A673 (cell line): Measurements from ENCODE around the gene ANAPC10.

Experiments used
- EZH2 ChIP-seq: fragments of 200-600 bp; sonication (generic); IDR thresholded peaks from 2 replicates; pipeline ENCODE4 v1.6.1; 2017; ENCODE audit warnings: borderline replicate concordance, low read depth, mild to moderate bottlenecking, mixed read lengths, antibody characterized with exemption, low read length; ENCODE audit not compliant: poor library complexity, severe bottlenecking
- TF ChIP-seq, protein P1 (sequence below): fragments of 300-800, 200-600 bp; sonication (generic); conservative IDR thresholded peaks from 2 replicates; pipeline ENCODE4 v1.5.1; 2017; ENCODE audit warnings: low read depth, mild to moderate bottlenecking, antibody characterized with exemption, low read length, moderate library complexity, mixed read lengths

GRCh38 chr4:145102619-145103018 is 4.6 kb upstream of the ANAPC10 start:
- no peak for TF ChIP-seq EZH2
- TF ChIP-seq, protein P1, sequence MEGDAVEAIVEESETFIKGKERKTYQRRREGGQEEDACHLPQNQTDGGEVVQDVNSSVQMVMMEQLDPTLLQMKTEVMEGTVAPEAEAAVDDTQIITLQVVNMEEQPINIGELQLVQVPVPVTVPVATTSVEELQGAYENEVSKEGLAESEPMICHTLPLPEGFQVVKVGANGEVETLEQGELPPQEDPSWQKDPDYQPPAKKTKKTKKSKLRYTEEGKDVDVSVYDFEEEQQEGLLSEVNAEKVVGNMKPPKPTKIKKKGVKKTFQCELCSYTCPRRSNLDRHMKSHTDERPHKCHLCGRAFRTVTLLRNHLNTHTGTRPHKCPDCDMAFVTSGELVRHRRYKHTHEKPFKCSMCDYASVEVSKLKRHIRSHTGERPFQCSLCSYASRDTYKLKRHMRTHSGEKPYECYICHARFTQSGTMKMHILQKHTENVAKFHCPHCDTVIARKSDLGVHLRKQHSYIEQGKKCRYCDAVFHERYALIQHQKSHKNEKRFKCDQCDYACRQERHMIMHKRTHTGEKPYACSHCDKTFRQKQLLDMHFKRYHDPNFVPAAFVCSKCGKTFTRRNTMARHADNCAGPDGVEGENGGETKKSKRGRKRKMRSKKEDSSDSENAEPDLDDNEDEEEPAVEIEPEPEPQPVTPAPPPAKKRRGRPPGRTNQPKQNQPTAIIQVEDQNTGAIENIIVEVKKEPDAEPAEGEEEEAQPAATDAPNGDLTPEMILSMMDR, result no peak
